ENCODE measurements around the gene DENND1B. TPM values are rescaled to one million over a fixed set of nuclear protein-coding genes. Genes with fewer than 3 reads are reported as not detected.

DENND1B gene
- total RNA-seq, 1 donor from 2014 or later, result 19.2 TPM

DNA sequence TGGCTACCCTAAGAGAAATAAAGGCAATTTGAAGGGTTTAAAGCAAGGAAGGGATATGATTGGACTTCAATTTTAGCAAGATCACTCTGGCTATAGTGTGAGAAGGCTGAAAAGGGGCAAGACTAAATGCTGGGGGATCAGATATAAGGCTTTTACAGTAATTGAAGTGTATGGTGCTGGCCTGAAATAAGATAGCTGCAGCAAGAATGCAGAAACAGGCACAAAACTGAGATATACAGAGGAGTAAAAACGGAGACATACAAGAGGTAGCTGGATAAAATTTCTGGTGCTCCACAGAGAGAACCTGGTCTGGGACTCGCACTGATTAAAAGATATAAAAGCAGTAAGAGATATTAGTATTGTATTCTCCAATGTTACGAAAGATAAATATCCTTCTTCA is 92.0 kb downstream of the DENND1B start:
- CTCF ChIA-PET, result no interaction called here
- POLR2A ChIA-PET, result no interaction called here
- Mint-ChIP-seq H3K36me3 (ENCODE audit: low read depth) (peaks cover 8% of the 10 kb centered on the region), H3K4me3 (no peak overlapping the region), H3K9me3 (peaks cover 3% of the 10 kb centered on the region), H3K27ac (no peak overlapping the region), H3K27me3 (no peaks in the 10 kb centered on the region), H3K4me1 (no peaks in the 10 kb centered on the region)
- TF ChIP-seq, protein P1, sequence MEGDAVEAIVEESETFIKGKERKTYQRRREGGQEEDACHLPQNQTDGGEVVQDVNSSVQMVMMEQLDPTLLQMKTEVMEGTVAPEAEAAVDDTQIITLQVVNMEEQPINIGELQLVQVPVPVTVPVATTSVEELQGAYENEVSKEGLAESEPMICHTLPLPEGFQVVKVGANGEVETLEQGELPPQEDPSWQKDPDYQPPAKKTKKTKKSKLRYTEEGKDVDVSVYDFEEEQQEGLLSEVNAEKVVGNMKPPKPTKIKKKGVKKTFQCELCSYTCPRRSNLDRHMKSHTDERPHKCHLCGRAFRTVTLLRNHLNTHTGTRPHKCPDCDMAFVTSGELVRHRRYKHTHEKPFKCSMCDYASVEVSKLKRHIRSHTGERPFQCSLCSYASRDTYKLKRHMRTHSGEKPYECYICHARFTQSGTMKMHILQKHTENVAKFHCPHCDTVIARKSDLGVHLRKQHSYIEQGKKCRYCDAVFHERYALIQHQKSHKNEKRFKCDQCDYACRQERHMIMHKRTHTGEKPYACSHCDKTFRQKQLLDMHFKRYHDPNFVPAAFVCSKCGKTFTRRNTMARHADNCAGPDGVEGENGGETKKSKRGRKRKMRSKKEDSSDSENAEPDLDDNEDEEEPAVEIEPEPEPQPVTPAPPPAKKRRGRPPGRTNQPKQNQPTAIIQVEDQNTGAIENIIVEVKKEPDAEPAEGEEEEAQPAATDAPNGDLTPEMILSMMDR (IDR thresholded peaks at IDR 0.05), result no peak
- ATAC-seq (ENCODE audit: low read depth) (no peak), DNase-seq (no peak)
- intact Hi-C loops (cut with micrococcal nuclease), result no loop called here

DNA sequence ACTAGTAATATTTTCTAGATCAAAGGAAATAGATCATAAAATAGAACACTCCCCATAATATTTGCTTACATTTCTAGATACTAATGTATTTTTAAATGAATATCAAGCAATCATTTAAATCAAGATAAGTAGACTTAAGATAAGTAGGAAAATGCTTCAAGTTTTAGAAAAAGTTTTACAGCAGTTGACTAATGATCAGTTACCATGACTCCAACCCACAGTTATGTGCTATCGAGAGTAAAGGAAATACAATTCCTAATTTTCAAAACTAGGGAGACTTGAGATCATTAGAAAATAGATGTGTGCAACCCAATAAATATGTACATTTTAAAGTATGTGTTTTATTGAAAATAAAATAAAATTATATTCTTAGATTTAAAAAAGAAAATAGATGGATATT is 95.0 kb downstream of the DENND1B start:
- H3K36me3 Mint-ChIP-seq (ENCODE audit: low read depth), result no peaks in the 10 kb centered on the region
- intact Hi-C loops (cut with micrococcal nuclease), result no loop called here

DNA sequence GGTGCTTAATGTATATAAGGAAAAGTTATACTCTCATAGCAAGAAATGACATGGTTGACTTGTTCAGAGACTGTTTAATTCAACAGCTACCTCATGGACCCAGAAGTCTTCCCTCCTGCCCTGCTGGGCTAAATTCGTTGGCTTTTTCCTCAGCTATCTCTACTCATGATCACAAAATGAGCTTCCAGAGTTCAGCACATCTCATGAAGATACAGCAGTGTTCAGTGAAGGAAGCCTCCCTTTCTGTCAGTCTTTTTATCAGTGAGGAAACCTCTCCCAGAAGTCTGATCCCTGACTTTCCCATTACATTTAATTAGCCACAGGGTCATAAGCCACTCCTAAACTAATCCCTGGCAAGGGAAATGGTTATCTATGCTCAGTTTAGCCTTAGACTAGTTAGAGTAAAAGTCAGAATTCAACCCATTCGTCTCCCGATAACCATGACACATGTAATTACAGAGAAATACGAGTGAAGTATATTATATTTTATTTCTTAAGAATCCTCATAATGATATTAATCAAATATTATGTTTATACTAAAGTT is 97.5 kb downstream of the DENND1B start:
- H3K9me3 Mint-ChIP-seq, result no peaks in the 10 kb centered on the region
- CTCF ChIA-PET, result no interaction called here
- TF ChIP-seq, protein P1 (IDR thresholded peaks at IDR 0.05), result no peak
- peaks cover 7% of the 10 kb centered on the region for H3K4me1 Mint-ChIP-seq
- POLR2A ChIA-PET, result no interaction called here
- DNase-seq (no peak), ATAC-seq (ENCODE audit: low read depth) (no peak)
- intact Hi-C loops (cut with micrococcal nuclease), result no loop called here
- no peaks in the 10 kb centered on the region for H3K36me3 Mint-ChIP-seq (ENCODE audit: low read depth)
- no peak overlapping the region for H3K4me3 Mint-ChIP-seq
- H3K27me3 Mint-ChIP-seq, result no peaks in the 10 kb centered on the region
- no peak overlapping the region for H3K27ac Mint-ChIP-seq

More for the DNA sequence above, 95.0 kb downstream of the DENND1B start:
- no peaks in the 10 kb centered on the region for H3K27me3 Mint-ChIP-seq
- TF ChIP-seq, protein P1 (IDR thresholded peaks at IDR 0.05), result no peak
- H3K4me3 Mint-ChIP-seq, result no peak overlapping the region
- no peaks in the 10 kb centered on the region for H3K9me3 Mint-ChIP-seq
- peaks cover 7% of the 10 kb centered on the region for H3K4me1 Mint-ChIP-seq
- ChIA-PET POLR2A (no interaction called here), CTCF (interaction anchor here (1.0 kb wide), 1 partner anchor 244 kb away, joined by 3 read pairs; no protein-coding TSS in a partner anchor)
- DNase-seq (no peak), ATAC-seq (ENCODE audit: low read depth) (no peak)
- no peak overlapping the region for H3K27ac Mint-ChIP-seq

DNA sequence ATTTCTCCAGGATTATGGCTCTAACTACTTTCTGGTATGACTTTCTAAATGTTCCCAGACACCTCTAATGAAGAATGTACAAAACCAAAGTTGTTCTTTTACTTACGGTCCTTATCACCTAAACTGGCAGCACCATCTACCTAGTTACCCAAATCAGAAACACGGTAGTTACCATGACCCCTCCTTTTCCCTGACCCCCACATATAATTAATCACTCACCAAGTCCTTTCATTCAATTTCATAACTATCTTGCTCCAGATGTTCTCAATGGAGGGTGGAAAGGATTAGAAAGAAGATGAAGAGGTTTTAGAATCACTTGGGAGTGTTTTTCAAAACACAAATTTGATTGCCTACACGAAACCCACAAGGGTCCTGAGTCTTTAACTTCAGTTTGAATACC is 98.0 kb downstream of the DENND1B start:
- ATAC-seq (ENCODE audit: low read depth), result no peak
- Mint-ChIP-seq H3K4me3 (no peak overlapping the region), H3K4me1 (peaks cover 7% of the 10 kb centered on the region), H3K36me3 (ENCODE audit: low read depth) (no peaks in the 10 kb centered on the region), H3K9me3 (no peaks in the 10 kb centered on the region), H3K27ac (no peak overlapping the region), H3K27me3 (no peaks in the 10 kb centered on the region)
- CTCF ChIA-PET, result no interaction called here
- intact Hi-C loops (cut with micrococcal nuclease), result no loop called here
- TF ChIP-seq, protein P1 (IDR thresholded peaks at IDR 0.05), result no peak
- POLR2A ChIA-PET, result no interaction called here
- no peak for DNase-seq

DNA sequence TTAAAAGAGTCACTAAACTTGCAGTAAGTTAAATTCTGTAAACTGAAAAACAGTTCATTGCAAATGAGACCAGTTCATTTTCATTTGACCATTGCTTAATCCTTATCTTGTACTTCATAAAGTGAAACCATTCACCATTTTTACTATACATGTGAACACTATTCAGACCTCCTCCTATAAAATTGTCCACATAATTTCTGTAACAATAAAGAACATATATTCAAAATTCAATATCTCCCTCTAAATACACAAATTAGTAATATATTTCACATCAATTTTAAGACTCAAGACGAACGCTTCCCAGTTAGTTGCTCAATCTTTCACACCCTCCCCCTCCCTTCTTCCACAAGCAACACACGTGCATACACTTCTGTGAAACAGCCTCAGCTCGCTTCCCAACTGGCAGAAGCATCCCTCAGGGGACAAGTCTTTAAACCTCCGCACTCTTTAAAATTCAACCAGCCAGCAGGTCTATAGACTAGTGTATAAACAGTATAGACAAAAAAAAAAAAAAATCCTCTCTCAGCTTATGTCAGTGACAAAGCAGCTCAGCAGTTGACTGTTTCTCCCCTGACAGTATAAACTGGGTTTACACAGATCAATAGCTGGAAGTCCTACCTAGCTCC is 99.6 kb downstream of the DENND1B start:
- ChIA-PET POLR2A (no interaction called here), CTCF (no interaction called here)
- intact Hi-C loops (cut with micrococcal nuclease), result no loop called here

More for the DNA sequence above, 99.6 kb downstream of the DENND1B start:
- DNase-seq (no peak), ATAC-seq (ENCODE audit: low read depth) (no peak)
- Mint-ChIP-seq H3K4me1 (peaks cover 7% of the 10 kb centered on the region), H3K27me3 (no peaks in the 10 kb centered on the region), H3K27ac (no peak overlapping the region), H3K4me3 (no peak overlapping the region), H3K36me3 (ENCODE audit: low read depth) (peaks cover 2% of the 10 kb centered on the region), H3K9me3 (no peaks in the 10 kb centered on the region)
- TF ChIP-seq, protein P1 (IDR thresholded peaks at IDR 0.05), result no peak
